Activated CD8-positive, alpha-beta memory T cell treated with anti-CD3 and anti-CD28 coated beads, Interleukin-2, amount 50 U/mL, for 48 hours (primary cell): Measurements from ENCODE around the gene TMC1.

Experiments
- DNase-seq: peaks from one replicate; pipeline ENCODE4 v3.0.0-alpha.2; 2020

The TMC1 gene

GRCh38 chr9:72576087-72576486 is 54.7 kb downstream of the TMC1 start:
- DNase-seq, result no peak

GRCh38 chr9:72577212-72577753 is 55.9 kb downstream of the TMC1 start:
- DNase-seq, result no peak

GRCh38 chr9:72579190-72579589 is 57.8 kb downstream of the TMC1 start:
- DNase-seq, result no peak

- DNase-seq, result no peak
Measured at GRCh38 chr9:72579880-72580550, 58.6 kb downstream of the TMC1 start.

GRCh38 chr9:72581694-72582093 is 60.3 kb downstream of the TMC1 start:
- no peak for DNase-seq

GRCh38 chr9:72583370-72583769 is 62.0 kb downstream of the TMC1 start:
- no peak for DNase-seq

- DNase-seq, result no peak
Measured at GRCh38 chr9:72586388-72587130, 65.2 kb downstream of the TMC1 start.

- DNase-seq, result no peak
Measured at GRCh38 chr9:72588336-72588735, 66.9 kb downstream of the TMC1 start.

- no peak for DNase-seq
Measured at GRCh38 chr9:72589667-72590521, 68.5 kb downstream of the TMC1 start.

- no peak for DNase-seq
Measured at GRCh38 chr9:72590824-72591223, 69.4 kb downstream of the TMC1 start.

- no peak for DNase-seq
Measured at GRCh38 chr9:72592502-72593403, 71.3 kb downstream of the TMC1 start.

- no peak for DNase-seq
Measured at GRCh38 chr9:72596451-72597180, 75.2 kb downstream of the TMC1 start.

- DNase-seq, result no peak
Measured at GRCh38 chr9:72597181-72597517, 75.7 kb downstream of the TMC1 start.

GRCh38 chr9:72597601-72598000 is 76.2 kb downstream of the TMC1 start:
- no peak for DNase-seq

GRCh38 chr9:72598639-72599038 is 77.2 kb downstream of the TMC1 start:
- DNase-seq, result no peak

GRCh38 chr9:72599874-72600534 is 78.6 kb downstream of the TMC1 start:
- no peak for DNase-seq

GRCh38 chr9:72600671-72601070 is 79.3 kb downstream of the TMC1 start:
- DNase-seq, result no peak

GRCh38 chr9:72601615-72602014 is 80.2 kb downstream of the TMC1 start:
- no peak for DNase-seq

- no peak for DNase-seq
Measured at GRCh38 chr9:72612449-72612848, 91.0 kb downstream of the TMC1 start.

- DNase-seq, result no peak
Measured at GRCh38 chr9:72614067-72614466, 92.7 kb downstream of the TMC1 start.

GRCh38 chr9:72615931-72616330 is 94.5 kb downstream of the TMC1 start:
- no peak for DNase-seq
